H1 (cell line): ENCODE data around the gene UNC79. TPM values are rescaled to one million over a fixed set of nuclear protein-coding genes. Genes with fewer than 3 reads are reported as not detected.

Source experiments
- CTCF ChIA-PET: fragments of 300-600 bp; sonication (Branson Sonifier 250); formaldehyde crosslinking; loops from one replicate; lab custom pipeline; 2021; ENCODE audit not compliant: partially characterized antibody; lab: Charles Lee
- POLR2A ChIA-PET: fragments of 300-600 bp; sonication (Branson Sonifier 250); formaldehyde crosslinking; loops from one replicate; lab custom pipeline; 2021; ENCODE audit warnings: inconsistent platforms; ENCODE audit not compliant: partially characterized antibody; lab: Charles Lee
- DNase-seq, 2 experiments: peaks; one replicate each; pipeline versions ENCODE4 v3.0.0 to v3.0.0-alpha.2; 2010 to 2022; ENCODE audit warnings: low spot score in 2 of 2, low read depth in 1 of 2, mixed read lengths in 1 of 2
- FAIRE-seq: peaks from 2 replicates; lab custom pipeline; 2011; peaks lifted over from hg19 to GRCh38; lab: Jason Lieb, UNC
- H2AFZ ChIP-seq: 2 replicates; pipeline ENCODE4 v1.8.1; 2012; ENCODE audit warnings: low read length, inconsistent platforms
- H2AK5ac ChIP-seq: 2 replicates; pipeline ENCODE4 v1.6.1; 2013; ENCODE audit warnings: low read depth, low read length
- H2BK120ac ChIP-seq: replicated peaks from 2 replicates; pipeline ENCODE3; 2013; ENCODE audit warnings: low read depth, low read length, inconsistent platforms
- H2BK12ac ChIP-seq: 2 replicates; pipeline ENCODE4 v1.6.1; 2013; ENCODE audit warnings: low read depth, low read length
- H2BK15ac ChIP-seq: 2 replicates; pipeline ENCODE4 v1.6.1; 2013; ENCODE audit warnings: low read length
- H2BK20ac ChIP-seq: 2 replicates; pipeline ENCODE4 v1.6.1; 2013; ENCODE audit warnings: low read length
- H2BK5ac ChIP-seq: 2 replicates; pipeline ENCODE4 v1.6.1; 2013; ENCODE audit warnings: low read depth, low read length
- H3K14ac ChIP-seq: 2 replicates; pipeline ENCODE4 v1.6.1; 2013; ENCODE audit warnings: inconsistent platforms; ENCODE audit not compliant: insufficient read length
- H3K18ac ChIP-seq: 2 replicates; pipeline ENCODE4 v1.6.1; 2013; ENCODE audit warnings: low read length; ENCODE audit errors: extremely low read depth
- H3K23ac ChIP-seq: 2 replicates; pipeline ENCODE4 v1.6.1; 2013; ENCODE audit warnings: inconsistent platforms; ENCODE audit not compliant: insufficient read length
- H3K23me2 ChIP-seq: 2 replicates; pipeline ENCODE4 v1.6.1; 2013; ENCODE audit warnings: low read depth, low read length
- H3K27ac ChIP-seq: 2 replicates; pipeline ENCODE4 v1.6.1; 2011; ENCODE audit warnings: low read depth, low read length, inconsistent platforms
- H3K27me3 ChIP-seq, 4 experiments: replicated peaks in 1 of 4; 1 replicate in 1 of 4; 2 replicates in 3 of 4; pipeline versions ENCODE4 v1.6.1 to v1.8.1; 2011 to 2013; ENCODE audit warnings: low read length in 3 of 4, mild to moderate bottlenecking in 3 of 4, inconsistent platforms in 2 of 4, mixed read lengths in 2 of 4, moderate library complexity in 1 of 4; ENCODE audit not compliant: control insufficient read depth in 3 of 4, insufficient read depth in 3 of 4; ENCODE audit errors: extremely low read depth in 1 of 4
- H3K36me3 ChIP-seq, 4 experiments: 2 replicates each; pipeline versions ENCODE4 v1.6.1 to v1.8.1; 2011 to 2013; ENCODE audit warnings: mild to moderate bottlenecking in 4 of 4, low read length in 3 of 4, moderate library complexity in 2 of 4, control low read depth in 1 of 4, inconsistent platforms in 1 of 4; ENCODE audit not compliant: insufficient read depth in 4 of 4, control insufficient read depth in 2 of 4
- H3K4ac ChIP-seq: replicated peaks from 2 replicates; pipeline ENCODE3; 2013; ENCODE audit warnings: low read length, low read depth, mixed read lengths, inconsistent platforms; ENCODE audit not compliant: insufficient read length
- H3K4me1 ChIP-seq, 4 experiments: replicated peaks in 1 of 4; 1 replicate in 1 of 4; 2 replicates in 3 of 4; pipeline versions ENCODE4 v1.6.1 to v1.8.1; 2011 to 2013; ENCODE audit warnings: low read length in 3 of 4, inconsistent platforms in 2 of 4, mixed read lengths in 1 of 4; ENCODE audit not compliant: insufficient read depth in 4 of 4, control insufficient read depth in 3 of 4
- H3K4me2 ChIP-seq, 2 experiments: 2 replicates each; pipeline versions ENCODE4 v1.6.1 to v1.8.1; 2011 to 2013; ENCODE audit warnings: low read depth in 2 of 2, low read length in 2 of 2, control low read depth in 1 of 2, inconsistent platforms in 1 of 2, mild to moderate bottlenecking in 1 of 2; ENCODE audit not compliant: insufficient read depth in 1 of 2
- H3K4me3 ChIP-seq, 4 experiments: fragments of 200-600, 300-600 bp in 1 of 4; sonication (generic), shearing (Covaris generic), sonication (Bioruptor Twin) in 1 of 4; 2 replicates each; pipeline versions ENCODE4 v1.5.1 to v1.8.1; 2011 to 2016; ENCODE audit warnings: low read length in 4 of 4, low read depth in 3 of 4, control low read depth in 2 of 4, inconsistent platforms in 2 of 4, mild to moderate bottlenecking in 2 of 4, mixed read lengths in 1 of 4, moderate library complexity in 1 of 4; ENCODE audit not compliant: insufficient read depth in 2 of 4; ENCODE audit errors: extremely low read depth in 1 of 4
- H3K56ac ChIP-seq: replicated peaks from 2 replicates; pipeline ENCODE3; 2013; ENCODE audit warnings: low read depth, mild to moderate bottlenecking, mixed read lengths, low read length, inconsistent platforms; ENCODE audit not compliant: insufficient read length
- H3K79me1 ChIP-seq: 2 replicates; pipeline ENCODE4 v1.6.1; 2013; ENCODE audit warnings: low read depth, low read length, control low read depth
- H3K79me2 ChIP-seq, 2 experiments: 2 replicates each; pipeline versions ENCODE4 v1.6.1 to v1.8.1; 2012 to 2013; ENCODE audit warnings: low read length in 2 of 2, mild to moderate bottlenecking in 2 of 2, inconsistent platforms in 1 of 2; ENCODE audit not compliant: insufficient read depth in 2 of 2, control insufficient read depth in 1 of 2
- H3K9ac ChIP-seq, 4 experiments: replicated peaks in 1 of 4; 1 replicate in 1 of 4; 2 replicates in 3 of 4; pipeline versions ENCODE4 v1.6.1 to v1.8.1; 2011 to 2013; ENCODE audit warnings: low read depth in 3 of 4, low read length in 3 of 4, control low read depth in 2 of 4, mild to moderate bottlenecking in 2 of 4, moderate library complexity in 2 of 4, inconsistent platforms in 1 of 4; ENCODE audit errors: extremely low read depth in 1 of 4
- H3K9me3 ChIP-seq, 2 experiments: 2 replicates each; pipeline versions ENCODE4 v1.6.1 to v1.8.1; 2012 to 2013; ENCODE audit warnings: mild to moderate bottlenecking in 2 of 2, moderate library complexity in 2 of 2, control low read depth in 1 of 2, inconsistent platforms in 1 of 2, low read depth in 1 of 2, low read length in 1 of 2, mixed read lengths in 1 of 2; ENCODE audit not compliant: insufficient read depth in 2 of 2
- H4K20me1 ChIP-seq, 2 experiments: replicated peaks in 1 of 2; 2 replicates each; pipeline versions ENCODE3 to v1.8.1; 2011 to 2013; ENCODE audit warnings: inconsistent platforms in 2 of 2, low read length in 2 of 2, mild to moderate bottlenecking in 1 of 2; ENCODE audit not compliant: insufficient read depth in 2 of 2, control insufficient read depth in 1 of 2
- H4K5ac ChIP-seq: 2 replicates; pipeline ENCODE4 v1.6.1; 2013; ENCODE audit warnings: low read length, low read depth, mixed read lengths, inconsistent platforms; ENCODE audit not compliant: insufficient read length
- H4K8ac ChIP-seq: 2 replicates; pipeline ENCODE4 v1.8.0; 2013; ENCODE audit warnings: mild to moderate bottlenecking, moderate library complexity, low read length, inconsistent platforms; ENCODE audit not compliant: insufficient read depth; ENCODE audit errors: extremely low read depth
- H4K91ac ChIP-seq: replicated peaks from 2 replicates; pipeline ENCODE3; 2013; ENCODE audit warnings: low read length, mixed read lengths, inconsistent platforms; ENCODE audit not compliant: insufficient read length
- ATF3 ChIP-seq: IDR thresholded peaks from 2 replicates; pipeline ENCODE4 v1.6.1; 2011; ENCODE audit warnings: low read depth, mild to moderate bottlenecking, low read length; ENCODE audit not compliant: insufficient read depth
- CBX5 ChIP-seq: fragments of 300-800, 300-1000 bp; sonication (generic); IDR thresholded peaks from 2 replicates; pipeline ENCODE4 v1.7.1; 2016; ENCODE audit warnings: antibody characterized with exemption, low read length, low read depth
- CEBPB ChIP-seq: IDR thresholded peaks from 2 replicates; pipeline ENCODE4 v1.6.1; 2012; ENCODE audit warnings: low read depth, low read length
- EZH2 ChIP-seq: fragments of 200-600 bp; sonication (generic); IDR thresholded peaks from 2 replicates; pipeline ENCODE4 v1.7.1; 2012; ENCODE audit warnings: low read depth, mild to moderate bottlenecking, moderate library complexity, low read length, inconsistent platforms; ENCODE audit not compliant: severe bottlenecking
- HDAC6 ChIP-seq: IDR thresholded peaks from one replicate; pipeline ENCODE4 v1.7.1; 2012; ENCODE audit warnings: low read depth, mild to moderate bottlenecking, inconsistent platforms, low read length, moderate library complexity
- NRF1 ChIP-seq: IDR thresholded peaks from 2 replicates; pipeline ENCODE4 v1.6.1; 2011; ENCODE audit warnings: mild to moderate bottlenecking, low read depth, low read length, improper control_type of control experiment
- RNF2 ChIP-seq: fragments of 200-900, 300-1000 bp; sonication (generic); IDR thresholded peaks from 2 replicates; pipeline ENCODE4 v1.7.1; 2016; ENCODE audit warnings: borderline replicate concordance, low read depth, mild to moderate bottlenecking, antibody characterized with exemption, low read length; ENCODE audit not compliant: poor library complexity, severe bottlenecking; ENCODE audit errors: missing control alignments
- SIN3A ChIP-seq, 2 experiments: IDR thresholded peaks in 1 of 2; conservative IDR thresholded peaks in 1 of 2; 2 replicates each; pipeline ENCODE4 v1.6.1; 2011 to 2012; ENCODE audit warnings: low read length in 2 of 2, improper control_type of control experiment in 1 of 2, low read depth in 1 of 2, mild to moderate bottlenecking in 1 of 2
- TEAD4 ChIP-seq: IDR thresholded peaks from 2 replicates; pipeline ENCODE4 v1.6.1; 2012; ENCODE audit warnings: low read depth, low read length, inconsistent platforms, mixed read lengths
- polyA plus RNA-seq, 7 experiments: library from polyadenylated mRNA; depleted of rRNA in 3 of 7; stranded (reverse) in 5 of 7; unstranded in 2 of 7; fragments of >200 nt in 5 of 7; fragments of 200-250 nt in 2 of 7; gene quantifications; 1 replicate in 5 of 7; 2 replicates in 1 of 7; 4 replicates in 1 of 7; pipeline versions ENCODE4 v1.2.1 to v1.2.3, GENCODE V29; 2011 to 2013; ENCODE audit warnings: missing spikeins in 2 of 7, mixed read lengths in 2 of 7
- total RNA-seq: library from RNA; stranded (reverse); fragmentation: NEBNext Ultra II Directional; extraction: Animal tissue kit (Norgen Biotek cat#: 25700); gene quantifications from 2 replicates; pipeline ENCODE4 v1.2.1, GENCODE V29; 2021

Gene UNC79
- total and polyA plus RNA-seq, 2 of the 8 experiments (the other 6 are each of a cell fraction or from before 2014, with no cell fraction given), result 1.8 to 2.3 TPM

GRCh38 chr14:93700928-93701327 lies 270.2 kb downstream of the UNC79 start:
- ChIA-PET CTCF (interaction anchor here (1.3 to 2.2 kb wide), 3 partner anchors 14 to 69 kb away, joined by 3 to 9 read pairs (median 3); no protein-coding TSS in a partner anchor), POLR2A (interaction anchor here (2.1 kb wide), 1 partner anchor 12 kb away, joined by 7 read pairs; no protein-coding TSS in a partner anchor)
- no peak overlapping the region for H2BK5ac ChIP-seq
- no peak overlapping the region for H3K27ac ChIP-seq
- no peak overlapping the region for H4K91ac ChIP-seq
- H2BK15ac ChIP-seq, result no peak overlapping the region
- H2AK5ac ChIP-seq, result no peak overlapping the region
- H3K27me3 ChIP-seq, result no peaks in the 10 kb centered on the region
- no peaks in the 10 kb centered on the region for H3K79me1 ChIP-seq
- TF ChIP-seq HDAC6, result no peak
- no peak for TF ChIP-seq CBX5
- TF ChIP-seq ATF3, result no peak
- no peak for TF ChIP-seq SIN3A (conservative IDR thresholded peaks at IDR 0.05 in 1 of 2, IDR thresholded peaks at IDR 0.05 in 1 of 2; ENCODE audit: low read depth in 1 of 2, low read length in 2 of 2)
- no peak for TF ChIP-seq NRF1
- TF ChIP-seq TEAD4, result 0 out of 2 replicates have a peak, but pooled peaks have one; percentile 29
- no peak for TF ChIP-seq EZH2
- no peak for TF ChIP-seq CEBPB
- TF ChIP-seq RNF2, result no peak
- H3K4me3 ChIP-seq, result no peak overlapping the region
- H4K8ac ChIP-seq, result no peak overlapping the region
- no peak overlapping the region for H3K4me2 ChIP-seq
- no peak overlapping the region for H2BK20ac ChIP-seq
- no peaks in the 10 kb centered on the region for H3K79me2 ChIP-seq
- no peaks in the 10 kb centered on the region for H3K4me1 ChIP-seq
- H4K20me1 ChIP-seq, result no peaks in the 10 kb centered on the region
- peaks cover 2 to 4% of the 10 kb centered on the region in 2 experiments; a peak in 1 of 4 replicates for H3K9me3 ChIP-seq
- no peak overlapping the region for H2BK12ac ChIP-seq
- no peak overlapping the region for H2BK120ac ChIP-seq
- no peak overlapping the region for H4K5ac ChIP-seq
- H2AFZ ChIP-seq, result no peak overlapping the region
- H3K23me2 ChIP-seq, result no peaks in the 10 kb centered on the region
- no peak overlapping the region for H3K4ac ChIP-seq
- no peak for FAIRE-seq
- no peak overlapping the region for H3K23ac ChIP-seq
- DNase-seq, result no peak
- no peak overlapping the region for H3K56ac ChIP-seq
- no peak overlapping the region for H3K14ac ChIP-seq
- no peak overlapping the region for H3K9ac ChIP-seq
- no peak overlapping the region for H3K18ac ChIP-seq
- H3K36me3 ChIP-seq, result peaks cover 0 to 3% (median 0%) of the 10 kb centered on the region in 4 experiments; a peak in 1 of 8 replicates
